Muscle layer of colon (tissue), 2 donors: ENCODE results near the gene EYS.
"Not testable (repeated sequence)": the region's sequence is repeated elsewhere in the genome, so short reads cannot be mapped to it uniquely, and the experiment has no call there.

Source experiments
- H3K27ac ChIP-seq: one replicate; pipeline ENCODE4 v1.7.0; 2013; ENCODE audit warnings: low read depth, mild to moderate bottlenecking, low read length, moderate library complexity
- H3K27me3 ChIP-seq, 2 donors: one replicate each; pipeline ENCODE4 v1.7.0; 2013; ENCODE audit warnings: low read length in 2 of 2, mild to moderate bottlenecking in 2 of 2; ENCODE audit not compliant: insufficient read depth in 2 of 2, control insufficient read depth in 1 of 2
- H3K36me3 ChIP-seq: one replicate; pipeline ENCODE4 v1.7.0; 2013; ENCODE audit warnings: mild to moderate bottlenecking, low read length; ENCODE audit not compliant: insufficient read depth
- H3K4me1 ChIP-seq: one replicate; pipeline ENCODE4 v1.7.0; 2013; ENCODE audit warnings: mild to moderate bottlenecking, low read length; ENCODE audit not compliant: insufficient read depth
- H3K4me3 ChIP-seq, 2 donors: one replicate each; pipeline ENCODE4 v1.7.0; 2013; ENCODE audit warnings: low read length in 2 of 2, low read depth in 1 of 2, mild to moderate bottlenecking in 1 of 2, moderate library complexity in 1 of 2
- H3K9ac ChIP-seq: one replicate; pipeline ENCODE4 v1.7.0; 2013; ENCODE audit warnings: low read length
- H3K9me3 ChIP-seq: one replicate; pipeline ENCODE4 v1.7.0; 2013; ENCODE audit warnings: mild to moderate bottlenecking, low read length
- donor health status: abdominal sarcoma.
- donor health status: Adenocarcinoma of cecum.

Gene EYS

GRCh38 chr6:63887804-63888203, 1819.2 kb downstream of the EYS start:
- not testable (repeated sequence) for H3K27me3 ChIP-seq, H3K4me3 ChIP-seq, H3K27ac ChIP-seq, H3K9ac ChIP-seq, H3K4me1 ChIP-seq, H3K36me3 ChIP-seq, H3K9me3 ChIP-seq

GRCh38 chr6:63887002-63887751, 1819.8 kb downstream of the EYS start:
- Histone ChIP-seq H3K36me3 (no peaks in the 10 kb centered on the region), H3K27me3 (no peaks in the 10 kb centered on the region), H3K4me3 (no peak overlapping the region), H3K9me3 (no peaks in the 10 kb centered on the region), H3K4me1 (no peaks in the 10 kb centered on the region), H3K27ac (no peak overlapping the region), H3K9ac (no peak overlapping the region)

GRCh38 chr6:63886341-63886740, 1820.7 kb downstream of the EYS start:
- H3K36me3 ChIP-seq: no peaks in the 10 kb centered on the region
- no peak overlapping the region for H3K27ac ChIP-seq
- no peaks in the 10 kb centered on the region for H3K4me1 ChIP-seq
- no peak overlapping the region for H3K4me3 ChIP-seq
- H3K27me3 ChIP-seq: no peaks in the 10 kb centered on the region
- H3K9ac ChIP-seq: no peak overlapping the region
- H3K9me3 ChIP-seq: no peaks in the 10 kb centered on the region

GRCh38 chr6:63883597-63883996, 1823.4 kb downstream of the EYS start:
- no peaks in the 10 kb centered on the region for H3K27me3 ChIP-seq

DNA sequence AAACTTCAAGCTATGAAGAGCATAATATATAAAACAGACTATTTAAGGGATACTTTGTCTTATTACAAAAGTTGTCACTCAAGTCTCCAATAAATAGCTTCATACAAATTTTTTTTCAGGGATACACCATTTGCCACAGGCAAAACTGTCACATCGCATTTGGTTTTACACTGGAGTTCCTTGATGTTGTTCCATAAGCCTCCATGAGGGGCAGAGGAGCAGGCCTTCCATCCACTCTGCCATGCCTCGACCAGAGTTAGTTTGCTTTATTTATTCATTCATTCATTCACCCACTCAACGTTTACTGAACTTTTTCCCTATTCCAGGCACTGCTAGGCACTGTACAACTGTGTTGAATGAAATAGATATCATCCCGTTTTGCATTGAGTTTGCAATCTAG, 1824.8 kb downstream of the EYS start:
- H3K27me3 ChIP-seq: no peaks in the 10 kb centered on the region
- no peaks in the 10 kb centered on the region for H3K36me3 ChIP-seq
- H3K4me3 ChIP-seq: no peak overlapping the region
- no peaks in the 10 kb centered on the region for H3K4me1 ChIP-seq
- no peak overlapping the region for H3K9ac ChIP-seq
- H3K27ac ChIP-seq: no peak overlapping the region
- no peaks in the 10 kb centered on the region for H3K9me3 ChIP-seq

More at GRCh38 chr6:63883597-63883996, 1823.4 kb downstream of the EYS start:
- Histone ChIP-seq H3K36me3 (no peaks in the 10 kb centered on the region), H3K9me3 (no peaks in the 10 kb centered on the region), H3K9ac (no peak overlapping the region), H3K4me1 (no peaks in the 10 kb centered on the region), H3K4me3 (no peak overlapping the region), H3K27ac (no peak overlapping the region)

DNA sequence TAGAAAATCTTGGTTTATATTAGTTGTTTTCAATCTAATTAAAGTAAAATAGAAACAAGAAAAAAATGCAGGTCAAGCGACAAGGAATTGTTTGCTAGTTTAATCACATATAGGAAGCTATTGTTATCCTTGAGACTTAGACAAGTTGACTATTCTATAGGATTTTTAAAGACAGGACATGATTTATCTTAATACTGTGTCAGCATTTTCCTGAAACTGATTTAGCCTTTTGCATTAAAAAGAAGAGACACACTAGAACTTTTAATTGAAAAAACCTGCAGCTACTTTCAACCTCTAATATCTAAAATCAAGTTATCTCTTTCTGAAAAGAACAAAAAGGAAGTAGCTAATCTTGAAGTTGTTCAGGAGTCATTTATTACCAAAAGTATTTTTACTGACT, 1825.2 kb downstream of the EYS start:
- Histone ChIP-seq H3K9ac (no peak overlapping the region), H3K4me3 (no peak overlapping the region), H3K27me3 (no peaks in the 10 kb centered on the region), H3K9me3 (no peaks in the 10 kb centered on the region), H3K4me1 (no peaks in the 10 kb centered on the region), H3K36me3 (no peaks in the 10 kb centered on the region), H3K27ac (no peak overlapping the region)

DNA sequence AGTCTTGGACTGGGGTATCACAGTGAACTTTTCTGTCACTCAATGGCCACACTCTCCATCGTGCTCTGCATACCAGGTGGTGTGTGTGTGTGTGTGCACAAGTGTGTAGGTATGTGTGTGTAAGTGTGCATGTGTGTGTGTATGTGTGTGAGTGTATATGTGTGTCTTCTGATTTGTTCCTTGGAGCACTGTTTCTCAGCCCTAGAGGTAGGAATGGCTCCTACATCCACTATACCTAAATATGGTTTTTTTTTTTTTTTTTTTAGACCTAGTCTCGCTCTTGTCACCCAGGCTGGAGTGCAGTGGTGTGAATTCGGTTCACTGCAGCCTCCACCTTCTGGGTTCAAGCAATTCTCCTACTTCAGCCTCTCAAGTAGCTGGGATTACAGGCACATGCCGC, 1834.8 kb downstream of the EYS start:
- no peaks in the 10 kb centered on the region for H3K4me1 ChIP-seq
- H3K9me3 ChIP-seq: no peaks in the 10 kb centered on the region
- no peak overlapping the region for H3K4me3 ChIP-seq
- no peaks in the 10 kb centered on the region for H3K36me3 ChIP-seq
- no peaks in the 10 kb centered on the region for H3K27me3 ChIP-seq
- H3K27ac ChIP-seq: no peak overlapping the region
- H3K9ac ChIP-seq: no peak overlapping the region

GRCh38 chr6:63868351-63868750, 1838.7 kb downstream of the EYS start:
- no peaks in the 10 kb centered on the region for H3K9me3 ChIP-seq
- no peaks in the 10 kb centered on the region for H3K27me3 ChIP-seq
- H3K27ac ChIP-seq: no peak overlapping the region
- no peaks in the 10 kb centered on the region for H3K4me1 ChIP-seq
- H3K9ac ChIP-seq: no peak overlapping the region
- no peaks in the 10 kb centered on the region for H3K36me3 ChIP-seq
- H3K4me3 ChIP-seq: no peak overlapping the region

GRCh38 chr6:63864671-63865318, 1842.2 kb downstream of the EYS start:
- Histone ChIP-seq H3K9me3 (no peaks in the 10 kb centered on the region), H3K4me3 (no peak overlapping the region), H3K4me1 (no peaks in the 10 kb centered on the region), H3K36me3 (no peaks in the 10 kb centered on the region), H3K27me3 (no peaks in the 10 kb centered on the region), H3K27ac (no peak overlapping the region), H3K9ac (no peak overlapping the region)

- Histone ChIP-seq H3K27ac (no peak overlapping the region), H3K36me3 (no peaks in the 10 kb centered on the region), H3K4me1 (no peaks in the 10 kb centered on the region), H3K4me3 (no peak overlapping the region), H3K27me3 (no peaks in the 10 kb centered on the region), H3K9me3 (no peaks in the 10 kb centered on the region), H3K9ac (no peak overlapping the region)
Observed at GRCh38 chr6:63864061-63864460, 1843.0 kb downstream of the EYS start.

DNA sequence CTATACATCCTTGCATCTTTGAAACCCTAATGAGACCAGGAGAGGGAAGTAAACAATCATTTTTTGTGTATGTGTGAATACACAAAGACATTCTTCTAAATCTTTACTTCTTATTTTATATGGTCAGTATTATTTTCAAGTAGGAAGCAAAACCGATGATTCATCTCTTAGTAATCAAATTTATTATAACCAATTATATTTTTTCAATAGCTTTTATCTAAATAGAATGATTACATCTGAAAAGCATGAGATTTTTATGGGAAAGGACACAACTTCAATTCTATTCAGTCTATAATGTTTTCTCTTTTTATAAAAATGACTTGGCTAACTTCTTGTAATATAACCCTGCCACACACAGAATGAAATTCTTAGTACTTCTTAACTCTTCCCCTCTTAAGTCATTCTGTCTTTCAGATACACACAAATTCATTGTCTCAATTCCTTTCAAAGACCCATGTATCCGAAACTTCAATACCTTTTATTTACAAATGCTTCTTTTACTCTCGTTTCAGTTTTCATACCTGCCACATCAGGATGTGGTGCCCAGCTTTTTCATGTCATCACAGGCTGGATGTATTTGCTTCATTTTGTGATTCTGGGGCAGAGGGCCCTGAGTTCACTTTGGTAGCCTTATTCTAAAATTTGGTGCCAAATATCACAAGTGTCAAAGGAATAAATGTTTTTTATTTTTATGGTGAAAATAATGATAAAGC, 1844.4 kb downstream of the EYS start:
- Histone ChIP-seq H3K36me3 (no peaks in the 10 kb centered on the region), H3K9me3 (no peaks in the 10 kb centered on the region), H3K27me3 (no peaks in the 10 kb centered on the region), H3K9ac (no peak overlapping the region), H3K4me1 (no peaks in the 10 kb centered on the region), H3K27ac (no peak overlapping the region), H3K4me3 (no peak overlapping the region)
